HL-60/S4 treated with phorbol 12-myristate 13-acetate at 8.2 ng/mL for 4 days and 3 days (cell line): ENCODE measurements around the gene SEMA3E.
"Not testable (repeated sequence)": the region's sequence is repeated elsewhere in the genome, so short reads cannot be mapped to it uniquely, and the experiment has no call there.

Experiments
- in situ Hi-C: fragments of 300-500 bp; cut with MboI; formaldehyde crosslinking; loops from 2 replicates; pipeline ENCODE4 v1.15.0; 2022; ENCODE audit warnings: low sequenced_read_pairs

Gene SEMA3E

GRCh38 chr7:83648464-83649241 is at the start of gene SEMA3E:
SEMA3E (minus strand) TSS chr7:83649139.
- in situ Hi-C loops = no loop called here

GRCh38 chr7:83697804-83698530 is 49.0 kb upstream of the SEMA3E start:
- in situ Hi-C loops = no loop called here

GRCh38 chr7:83696101-83696500 is 47.2 kb upstream of the SEMA3E start:
- in situ Hi-C loops = no loop called here

- in situ Hi-C loops = no loop called here
These were observed 46.4 kb upstream of the SEMA3E start for GRCh38 chr7:83695128-83695960.

- in situ Hi-C loops = no loop called here
These were observed 44.3 kb upstream of the SEMA3E start for GRCh38 chr7:83693256-83693655.

- in situ Hi-C loops = no loop called here
These were observed 42.2 kb upstream of the SEMA3E start for GRCh38 chr7:83691095-83691494.

- in situ Hi-C loops = no loop called here
These were observed 40.9 kb upstream of the SEMA3E start for GRCh38 chr7:83689855-83690254.

GRCh38 chr7:83686416-83686815 is 37.5 kb upstream of the SEMA3E start:
- in situ Hi-C loops = no loop called here

- in situ Hi-C loops = no loop called here
These were observed 36.0 kb upstream of the SEMA3E start for GRCh38 chr7:83684928-83685327.

GRCh38 chr7:83681200-83681778 is 32.4 kb upstream of the SEMA3E start:
- in situ Hi-C loops = no loop called here

GRCh38 chr7:83677180-83677866 is 28.4 kb upstream of the SEMA3E start:
- in situ Hi-C loops = no loop called here

GRCh38 chr7:83673291-83673690 is 24.4 kb upstream of the SEMA3E start:
- in situ Hi-C loops = not testable (repeated sequence)

- in situ Hi-C loops = no loop called here
These were observed 23.2 kb upstream of the SEMA3E start for GRCh38 chr7:83672157-83672556.

- in situ Hi-C loops = no loop called here
These were observed 14.2 kb upstream of the SEMA3E start for GRCh38 chr7:83663131-83663530.

- in situ Hi-C loops = no loop called here
These were observed 9.2 kb upstream of the SEMA3E start for GRCh38 chr7:83658126-83658525.

GRCh38 chr7:83655951-83656556 is 7.1 kb upstream of the SEMA3E start:
- in situ Hi-C loops = no loop called here

GRCh38 chr7:83652481-83652880 is 3.5 kb upstream of the SEMA3E start:
- in situ Hi-C loops = no loop called here

GRCh38 chr7:83649701-83650100 is 762 bp upstream of the SEMA3E start:
- in situ Hi-C loops = no loop called here

GRCh38 chr7:83646027-83646426 is 2.9 kb downstream of the SEMA3E start:
- in situ Hi-C loops = no loop called here

- in situ Hi-C loops = no loop called here
These were observed 5.2 kb downstream of the SEMA3E start for GRCh38 chr7:83643739-83644138.
